ENCODE measurements around the gene TMX2. TPM values are rescaled to one million over a fixed set of nuclear protein-coding genes. Genes with fewer than 3 reads are reported as not detected.

The TMX2 gene
- total and polyA plus RNA-seq, 2 experiments from 2014 or later = 104 to 129 TPM

- no peak overlapping the region for H3K4me3 ChIP-seq
- no peaks in the 10 kb centered on the region for H3K9me3 ChIP-seq (ENCODE audit: low read depth)
- H3K9me2 ChIP-seq (replicated peaks; ENCODE audit: insufficient read depth) = no peaks in the 10 kb centered on the region
- H3K27ac ChIP-seq = no peak overlapping the region
- TF ChIP-seq EZH2 (IDR thresholded peaks at IDR 0.05; ENCODE audit: borderline replicate concordance) (no peak), EZH2phosphoT487 (IDR thresholded peaks at IDR 0.05; ENCODE audit: low read depth, severe bottlenecking, unreplicated experiment) (no peak), CTCF (IDR thresholded peaks at IDR 0.05; ENCODE audit: poor library complexity) (no peak)
- no peaks in the 10 kb centered on the region for H3K36me3 ChIP-seq (replicated peaks; ENCODE audit: insufficient read depth, low read depth)
- H3K4me1 ChIP-seq (ENCODE audit: insufficient read depth) = peaks cover 71% of the 10 kb centered on the region
- no peak overlapping the region for H2AFZ ChIP-seq
- DNase-seq (ENCODE audit: low spot score) = no peak
- 95% methylated on average over 2 of the region's 2 CpGs for whole genome bisulfite sequencing (ENCODE audit: low lambda C conversion rate, missing lambda C conversion rate)
- no peaks in the 10 kb centered on the region for H3K27me3 ChIP-seq
- peaks cover 38% of the 10 kb centered on the region for H4K20me1 ChIP-seq (ENCODE audit: insufficient read depth, poor library complexity, severe bottlenecking)
- peaks cover 99% of the 10 kb centered on the region for H3K79me2 ChIP-seq
- no peak overlapping the region for H3K4me2 ChIP-seq
Measured at GRCh38 chr11:57785072-57785471, 72.7 kb downstream of the TMX2 start.

GRCh38 chr11:57786436-57786835, 74.0 kb downstream of the TMX2 start:
- TF ChIP-seq EZH2phosphoT487 (IDR thresholded peaks at IDR 0.05; ENCODE audit: low read depth, severe bottlenecking, unreplicated experiment) (no peak), EZH2 (IDR thresholded peaks at IDR 0.05; ENCODE audit: borderline replicate concordance) (no peak), CTCF (IDR thresholded peaks at IDR 0.05; ENCODE audit: poor library complexity) (no peak)
- H3K9me2 ChIP-seq (replicated peaks; ENCODE audit: insufficient read depth) = no peaks in the 10 kb centered on the region
- H3K4me2 ChIP-seq = no peak overlapping the region
- WGBS (ENCODE audit: low lambda C conversion rate, missing lambda C conversion rate) = 88% methylated on average over 4 of the region's 4 CpGs
- no peak overlapping the region for H3K4me3 ChIP-seq
- H4K20me1 ChIP-seq (ENCODE audit: insufficient read depth, poor library complexity, severe bottlenecking) = peaks cover 35% of the 10 kb centered on the region
- H3K79me2 ChIP-seq = peaks cover 99% of the 10 kb centered on the region
- H3K4me1 ChIP-seq (ENCODE audit: insufficient read depth) = peaks cover 58% of the 10 kb centered on the region
- DNase-seq (ENCODE audit: low spot score) = no peak
- no peaks in the 10 kb centered on the region for H3K36me3 ChIP-seq (replicated peaks; ENCODE audit: insufficient read depth, low read depth)
- no peaks in the 10 kb centered on the region for H3K27me3 ChIP-seq
- no peaks in the 10 kb centered on the region for H3K9me3 ChIP-seq (ENCODE audit: low read depth)
- peak overlapping the region; percentile 72 for H3K27ac ChIP-seq
- no peak overlapping the region for H2AFZ ChIP-seq

GRCh38 chr11:57787006-57787604, 74.7 kb downstream of the TMX2 start:
- Histone ChIP-seq H3K36me3 (replicated peaks; ENCODE audit: insufficient read depth, low read depth) (no peaks in the 10 kb centered on the region), H3K9me2 (replicated peaks; ENCODE audit: insufficient read depth) (no peaks in the 10 kb centered on the region), H3K27me3 (no peaks in the 10 kb centered on the region), H3K4me2 (peak overlapping the region; percentile 61), H3K9me3 (ENCODE audit: low read depth) (no peaks in the 10 kb centered on the region), H3K79me2 (peaks cover 100% of the 10 kb centered on the region), H3K27ac (peak overlapping the region; percentile 72), H2AFZ (no peak overlapping the region), H4K20me1 (ENCODE audit: insufficient read depth, poor library complexity, severe bottlenecking) (peaks cover 35% of the 10 kb centered on the region), H3K4me3 (no peak overlapping the region), H3K4me1 (ENCODE audit: insufficient read depth) (peaks cover 58% of the 10 kb centered on the region)
- DNase-seq (ENCODE audit: low spot score) = no peak
- WGBS (ENCODE audit: low lambda C conversion rate, missing lambda C conversion rate) = 79% methylated on average over 4 of the region's 4 CpGs
- no peak for TF ChIP-seq CTCF (IDR thresholded peaks at IDR 0.05; ENCODE audit: poor library complexity)
- no peak for TF ChIP-seq EZH2 (IDR thresholded peaks at IDR 0.05; ENCODE audit: borderline replicate concordance)
- no peak for TF ChIP-seq EZH2phosphoT487 (IDR thresholded peaks at IDR 0.05; ENCODE audit: low read depth, severe bottlenecking, unreplicated experiment)

Measured in hepatocyte (in vitro differentiated cells).